Activated CD4-positive, alpha-beta T cell treated with anti-CD3 and anti-CD28 coated beads, Interleukin-2, amount 10 ng/mL, durations not matched to agents 24 days and 14 days (primary cell): ENCODE results near the gene CFD. TPM values are rescaled to one million over a fixed set of nuclear protein-coding genes. Genes with fewer than 3 reads are reported as not detected.

Experiments
- DNase-seq: peaks from one replicate; pipeline ENCODE4 v3.0.0; 2022
- H3K27ac Mint-ChIP-seq: one replicate; pipeline ENCODE4 v1.8.0; 2022; ENCODE audit warnings: mild to moderate bottlenecking, mixed read lengths
- H3K27me3 Mint-ChIP-seq: one replicate; pipeline ENCODE4 v1.8.0; 2022; ENCODE audit warnings: mixed read lengths
- H3K36me3 Mint-ChIP-seq: one replicate; pipeline ENCODE4 v1.8.0; 2022; ENCODE audit warnings: low read depth, mild to moderate bottlenecking, mixed read lengths
- H3K4me1 Mint-ChIP-seq: one replicate; pipeline ENCODE4 v1.8.0; 2021; ENCODE audit warnings: mixed read lengths
- H3K4me3 Mint-ChIP-seq: one replicate; pipeline ENCODE4 v1.8.0; 2022; ENCODE audit warnings: mild to moderate bottlenecking, moderate library complexity, mixed read lengths
- H3K9me3 Mint-ChIP-seq: one replicate; pipeline ENCODE4 v1.8.0; 2021; ENCODE audit warnings: mixed read lengths
- intact Hi-C: fragments of 100-400 bp; cut with micrococcal nuclease; formaldehyde crosslinking; loops from one replicate; pipeline ENCODE4 v1.15.1; 2023
- total RNA-seq: library from RNA; stranded (reverse); gene quantifications from 2 replicates; pipeline ENCODE4 v1.2.3, GENCODE V29; 2022

CFD gene
- total RNA-seq, result 1.4 and 2.5 TPM in 2 replicates

- Mint-ChIP-seq H3K4me1 (peaks cover 5% of the 10 kb centered on the region), H3K27me3 (peaks cover 12% of the 10 kb centered on the region), H3K4me3 (no peak within 1 kb of the TSS), H3K36me3 (no peaks in the 10 kb centered on the region), H3K9me3 (no peaks in the 10 kb centered on the region), H3K27ac (no peak within 1 kb of the TSS)
- no peak for DNase-seq
- intact Hi-C loops, result no loop called here
Measured at GRCh38 chr19:858868-859843, at the start of gene CFD. Gene CFD, plus strand, starts transcription at chr19:859664. Its CDS starts 26 bp downstream, at chr19:859690.

GRCh38 chr19:810077-810855 lies 49.2 kb upstream of the CFD start:
- Mint-ChIP-seq H3K4me3 (no peak overlapping the region), H3K36me3 (peaks cover 54% of the 10 kb centered on the region), H3K27ac (no peak overlapping the region), H3K4me1 (peaks cover 6% of the 10 kb centered on the region), H3K27me3 (no peaks in the 10 kb centered on the region), H3K9me3 (no peaks in the 10 kb centered on the region)
- DNase-seq, result no peak
- intact Hi-C loops, result no loop called here

GRCh38 chr19:810883-811489 lies 48.5 kb upstream of the CFD start:
- Mint-ChIP-seq H3K4me3 (no peak overlapping the region), H3K27me3 (no peaks in the 10 kb centered on the region), H3K4me1 (peaks cover 6% of the 10 kb centered on the region), H3K36me3 (peaks cover 55% of the 10 kb centered on the region), H3K9me3 (peaks cover 4% of the 10 kb centered on the region), H3K27ac (no peak overlapping the region)
- intact Hi-C loops, result no loop called here
- DNase-seq, result no peak

GRCh38 chr19:811506-812048 lies 47.9 kb upstream of the CFD start:
- Mint-ChIP-seq H3K27me3 (no peaks in the 10 kb centered on the region), H3K4me3 (no peak overlapping the region), H3K27ac (no peak overlapping the region), H3K36me3 (peaks cover 60% of the 10 kb centered on the region), H3K9me3 (peaks cover 9% of the 10 kb centered on the region), H3K4me1 (peaks cover 6% of the 10 kb centered on the region)
- DNase-seq, result no peak
- intact Hi-C loops, result no loop called here

GRCh38 chr19:812049-812746 lies 47.3 kb upstream of the CFD start:
- no peak overlapping the region for H3K27ac Mint-ChIP-seq
- no peak overlapping the region for H3K4me3 Mint-ChIP-seq
- H3K9me3 Mint-ChIP-seq, result peaks cover 15% of the 10 kb centered on the region
- H3K4me1 Mint-ChIP-seq, result peaks cover 6% of the 10 kb centered on the region
- DNase-seq, result no peak
- peaks cover 61% of the 10 kb centered on the region for H3K36me3 Mint-ChIP-seq
- H3K27me3 Mint-ChIP-seq, result no peaks in the 10 kb centered on the region
- intact Hi-C loops, result no loop called here

GRCh38 chr19:812747-813218 lies 46.7 kb upstream of the CFD start:
- Mint-ChIP-seq H3K4me1 (peaks cover under 1% of the 10 kb centered on the region), H3K9me3 (peaks cover 15% of the 10 kb centered on the region), H3K27ac (no peak overlapping the region), H3K36me3 (peaks cover 55% of the 10 kb centered on the region), H3K27me3 (no peaks in the 10 kb centered on the region), H3K4me3 (no peak overlapping the region)
- intact Hi-C loops, result no loop called here
- no peak for DNase-seq

- Mint-ChIP-seq H3K9me3 (peaks cover 15% of the 10 kb centered on the region), H3K36me3 (peaks cover 51% of the 10 kb centered on the region), H3K4me1 (no peaks in the 10 kb centered on the region), H3K27me3 (no peaks in the 10 kb centered on the region), H3K27ac (no peak overlapping the region), H3K4me3 (no peak overlapping the region)
- no peak for DNase-seq
- intact Hi-C loops, result no loop called here
Measured at GRCh38 chr19:813219-814151, 46.0 kb upstream of the CFD start.

GRCh38 chr19:814152-815078 lies 45.0 kb upstream of the CFD start:
- no peaks in the 10 kb centered on the region for H3K27me3 Mint-ChIP-seq

GRCh38 chr19:815079-815774 lies 44.2 kb upstream of the CFD start:
- no peaks in the 10 kb centered on the region for H3K4me1 Mint-ChIP-seq
- H3K27me3 Mint-ChIP-seq, result peaks cover 4% of the 10 kb centered on the region
- DNase-seq, result no peak
- H3K36me3 Mint-ChIP-seq, result peaks cover 43% of the 10 kb centered on the region
- H3K4me3 Mint-ChIP-seq, result no peak overlapping the region
- intact Hi-C loops, result no loop called here
- H3K9me3 Mint-ChIP-seq, result peaks cover 15% of the 10 kb centered on the region
- H3K27ac Mint-ChIP-seq, result no peak overlapping the region

More at GRCh38 chr19:814152-815078, 45.0 kb upstream of the CFD start:
- DNase-seq, result no peak
- no peak overlapping the region for H3K27ac Mint-ChIP-seq
- no peak overlapping the region for H3K4me3 Mint-ChIP-seq
- intact Hi-C loops, result no loop called here
- H3K9me3 Mint-ChIP-seq, result peaks cover 15% of the 10 kb centered on the region
- peaks cover 47% of the 10 kb centered on the region for H3K36me3 Mint-ChIP-seq
- no peaks in the 10 kb centered on the region for H3K4me1 Mint-ChIP-seq

GRCh38 chr19:815775-816499 lies 43.5 kb upstream of the CFD start:
- no peak for DNase-seq
- H3K4me3 Mint-ChIP-seq, result no peak overlapping the region
- no peaks in the 10 kb centered on the region for H3K4me1 Mint-ChIP-seq
- peaks cover 15% of the 10 kb centered on the region for H3K9me3 Mint-ChIP-seq
- peaks cover 39% of the 10 kb centered on the region for H3K36me3 Mint-ChIP-seq
- intact Hi-C loops, result no loop called here
- H3K27ac Mint-ChIP-seq, result no peak overlapping the region
- peaks cover 6% of the 10 kb centered on the region for H3K27me3 Mint-ChIP-seq

- no peak for DNase-seq
- Mint-ChIP-seq H3K4me3 (no peak overlapping the region), H3K4me1 (no peaks in the 10 kb centered on the region), H3K36me3 (peaks cover 36% of the 10 kb centered on the region), H3K27me3 (peaks cover 8% of the 10 kb centered on the region), H3K27ac (no peak overlapping the region), H3K9me3 (peaks cover 15% of the 10 kb centered on the region)
- intact Hi-C loops, result no loop called here
Measured at GRCh38 chr19:816500-816857, 43.0 kb upstream of the CFD start.
